Stimulated activated naive CD8-positive, alpha-beta T cell treated with anti-CD3 and anti-CD28 coated beads, Interleukin-15, Interleukin-2, amounts not matched to agents 100 ng/mL and 50 ng/mL, for 24 hours (primary cell): ENCODE measurements around the gene TSPAN15.

Source experiments
- H3K27ac Mint-ChIP-seq: one replicate; pipeline ENCODE4 v1.8.0; 2021; ENCODE audit warnings: mild to moderate bottlenecking, mixed read lengths
- H3K27me3 Mint-ChIP-seq: one replicate; pipeline ENCODE4 v1.8.0; 2021; ENCODE audit warnings: mixed read lengths
- H3K36me3 Mint-ChIP-seq: one replicate; pipeline ENCODE4 v1.8.0; 2021; ENCODE audit warnings: low read depth, mixed read lengths
- H3K4me1 Mint-ChIP-seq: one replicate; pipeline ENCODE4 v1.8.0; 2021; ENCODE audit warnings: low read depth, mixed read lengths
- H3K4me3 Mint-ChIP-seq: one replicate; pipeline ENCODE4 v1.8.0; 2021; ENCODE audit warnings: mild to moderate bottlenecking, mixed read lengths
- H3K9me3 Mint-ChIP-seq: one replicate; pipeline ENCODE4 v1.8.0; 2021; ENCODE audit warnings: mixed read lengths

TSPAN15 gene

GRCh38 chr10:69451209-69451783, at the start of gene TSPAN15:
TSS of gene TSPAN15 (plus strand) at chr10:69451465. CDS start at chr10:69451595, 130 bp downstream.
- Mint-ChIP-seq H3K36me3 (no peaks in the 10 kb centered on the region), H3K27ac (peak within 1 kb of the TSS; percentile 8), H3K27me3 (peaks cover 18% of the 10 kb centered on the region), H3K9me3 (no peaks in the 10 kb centered on the region), H3K4me3 (peak within 1 kb of the TSS; percentile 81), H3K4me1 (peaks cover 15% of the 10 kb centered on the region)

DNA sequence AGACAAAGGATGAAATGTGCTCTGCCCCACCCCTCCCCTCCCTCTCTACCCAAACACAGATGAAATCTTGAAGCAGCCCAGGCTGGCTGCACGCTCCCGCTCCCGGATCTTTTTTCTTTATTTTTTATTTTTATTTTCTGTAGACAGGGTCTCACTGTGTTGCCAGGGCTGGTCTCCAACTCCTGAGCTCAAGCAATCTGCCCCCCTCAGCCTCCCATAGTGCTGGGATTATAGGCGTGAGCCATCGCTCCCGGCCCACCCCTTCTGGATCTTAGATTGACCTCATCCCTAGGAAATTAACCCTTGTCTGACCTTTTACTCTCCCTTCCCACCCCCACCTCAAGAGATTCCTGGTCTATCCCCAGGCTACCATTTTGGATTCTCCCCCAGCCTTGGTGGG, 48.9 kb upstream of the TSPAN15 start:
- no peak overlapping the region for H3K27ac Mint-ChIP-seq
- H3K27me3 Mint-ChIP-seq, result no peaks in the 10 kb centered on the region
- no peaks in the 10 kb centered on the region for H3K9me3 Mint-ChIP-seq
- no peak overlapping the region for H3K4me3 Mint-ChIP-seq
- peaks cover 48% of the 10 kb centered on the region for H3K36me3 Mint-ChIP-seq
- no peaks in the 10 kb centered on the region for H3K4me1 Mint-ChIP-seq

DNA sequence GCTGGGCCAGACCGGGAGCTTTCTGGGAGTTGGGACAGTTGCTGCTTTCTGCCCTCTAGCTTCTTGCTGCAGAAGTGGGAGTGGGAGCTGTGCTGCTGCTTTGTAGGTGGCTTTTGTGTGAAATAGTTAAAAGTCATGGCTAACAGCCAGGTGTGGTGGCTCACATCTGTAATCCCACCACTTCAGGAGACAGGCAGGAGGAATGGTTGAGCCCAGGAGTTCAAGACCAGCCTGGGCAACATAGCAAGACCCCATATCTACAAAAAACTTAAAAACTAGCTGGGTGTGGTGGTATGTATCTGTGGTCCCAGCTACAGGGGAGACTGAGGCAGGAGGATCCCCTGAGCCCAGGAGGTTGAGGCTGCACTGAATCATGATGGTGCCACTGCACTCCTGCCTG, 48.2 kb upstream of the TSPAN15 start:
- no peak overlapping the region for H3K4me3 Mint-ChIP-seq
- H3K9me3 Mint-ChIP-seq, result no peaks in the 10 kb centered on the region
- peaks cover 48% of the 10 kb centered on the region for H3K36me3 Mint-ChIP-seq
- H3K4me1 Mint-ChIP-seq, result peaks cover 4% of the 10 kb centered on the region
- H3K27me3 Mint-ChIP-seq, result no peaks in the 10 kb centered on the region
- H3K27ac Mint-ChIP-seq, result no peak overlapping the region

- Mint-ChIP-seq H3K36me3 (peaks cover 46% of the 10 kb centered on the region), H3K4me1 (peaks cover 8% of the 10 kb centered on the region), H3K9me3 (no peaks in the 10 kb centered on the region), H3K4me3 (no peak overlapping the region), H3K27me3 (no peaks in the 10 kb centered on the region), H3K27ac (no peak overlapping the region)
These were observed 47.7 kb upstream of the TSPAN15 start for GRCh38 chr10:69403519-69403918.

DNA sequence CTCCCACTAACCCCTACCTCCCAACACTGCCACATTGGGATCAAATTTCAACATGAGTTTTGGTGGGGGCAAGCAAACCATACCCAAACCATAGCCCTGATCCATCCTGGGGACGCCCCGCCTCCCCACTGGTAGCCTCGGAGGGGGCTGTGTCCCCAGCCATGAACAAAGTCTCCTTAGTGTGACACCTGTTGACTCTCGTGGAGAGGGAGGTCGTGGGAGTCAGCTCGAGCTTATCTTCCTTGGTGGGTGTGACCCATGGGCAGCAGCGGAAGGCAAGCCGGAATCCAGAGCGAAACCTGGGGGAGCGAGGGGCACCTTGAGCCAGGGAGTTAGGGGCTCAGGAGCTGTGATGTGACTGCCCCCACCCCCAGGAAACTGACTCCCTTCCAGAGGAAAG, 46.5 kb upstream of the TSPAN15 start:
- Mint-ChIP-seq H3K4me1 (peaks cover 14% of the 10 kb centered on the region), H3K27ac (no peak overlapping the region), H3K27me3 (no peaks in the 10 kb centered on the region), H3K36me3 (peaks cover 37% of the 10 kb centered on the region), H3K9me3 (no peaks in the 10 kb centered on the region), H3K4me3 (no peak overlapping the region)

DNA sequence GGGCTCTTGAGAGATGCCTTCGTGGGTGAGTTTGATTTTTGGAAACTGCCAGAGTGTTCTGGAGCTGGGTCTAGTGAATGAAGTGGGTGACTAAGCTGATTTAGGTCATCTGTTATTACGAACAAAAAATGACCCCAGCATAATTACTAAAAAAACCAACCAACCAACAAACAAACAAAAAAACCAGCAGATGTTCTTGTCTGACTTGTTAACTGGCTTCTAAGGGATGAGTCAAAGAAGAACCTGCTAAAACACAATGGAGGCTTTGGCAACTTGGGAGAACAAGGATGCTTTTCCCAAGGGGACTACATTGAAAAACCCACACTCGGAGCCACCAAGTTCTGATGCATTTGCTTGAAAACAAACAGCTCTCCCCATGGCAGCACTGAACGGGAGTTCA, 46.0 kb upstream of the TSPAN15 start:
- peaks cover 14% of the 10 kb centered on the region for H3K4me1 Mint-ChIP-seq
- H3K9me3 Mint-ChIP-seq, result no peaks in the 10 kb centered on the region
- H3K27me3 Mint-ChIP-seq, result no peaks in the 10 kb centered on the region
- H3K27ac Mint-ChIP-seq, result no peak overlapping the region
- H3K4me3 Mint-ChIP-seq, result no peak overlapping the region
- H3K36me3 Mint-ChIP-seq, result peaks cover 37% of the 10 kb centered on the region

DNA sequence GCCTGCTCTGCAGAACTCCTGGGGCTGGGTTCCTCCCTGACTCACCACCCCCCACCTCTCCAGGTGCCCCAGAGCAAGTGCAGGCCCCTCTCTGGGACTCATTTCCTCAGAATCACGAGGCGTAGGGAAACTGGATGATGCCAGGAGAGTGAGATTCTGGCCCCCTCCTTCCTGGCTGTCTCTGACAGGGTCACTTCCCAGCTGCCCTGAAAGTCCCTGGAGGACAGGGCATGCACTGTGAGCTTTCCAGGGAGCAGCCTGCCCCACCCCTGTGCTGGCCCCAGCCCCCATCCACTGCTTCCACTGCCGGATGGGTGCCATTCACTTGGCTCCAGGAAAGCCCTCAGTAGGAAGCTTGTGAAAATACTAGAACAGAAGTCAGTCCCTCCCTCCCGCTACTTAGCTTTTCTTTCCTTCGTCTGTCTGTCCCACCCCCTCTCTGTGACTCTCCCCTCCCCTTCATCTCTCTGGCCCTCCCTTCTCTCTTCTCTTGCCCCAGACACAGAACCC, 44.9 kb upstream of the TSPAN15 start:
- H3K36me3 Mint-ChIP-seq, result peaks cover 28% of the 10 kb centered on the region
- H3K27me3 Mint-ChIP-seq, result no peaks in the 10 kb centered on the region
- H3K9me3 Mint-ChIP-seq, result no peaks in the 10 kb centered on the region
- H3K4me3 Mint-ChIP-seq, result no peak overlapping the region
- peak overlapping the region; percentile 22 for H3K27ac Mint-ChIP-seq
- H3K4me1 Mint-ChIP-seq, result peaks cover 14% of the 10 kb centered on the region

GRCh38 chr10:69406816-69407580, 44.3 kb upstream of the TSPAN15 start:
- Mint-ChIP-seq H3K36me3 (peaks cover 22% of the 10 kb centered on the region), H3K27me3 (no peaks in the 10 kb centered on the region), H3K4me1 (peaks cover 14% of the 10 kb centered on the region), H3K4me3 (no peak overlapping the region), H3K27ac (peak overlapping the region; percentile 22), H3K9me3 (no peaks in the 10 kb centered on the region)

DNA sequence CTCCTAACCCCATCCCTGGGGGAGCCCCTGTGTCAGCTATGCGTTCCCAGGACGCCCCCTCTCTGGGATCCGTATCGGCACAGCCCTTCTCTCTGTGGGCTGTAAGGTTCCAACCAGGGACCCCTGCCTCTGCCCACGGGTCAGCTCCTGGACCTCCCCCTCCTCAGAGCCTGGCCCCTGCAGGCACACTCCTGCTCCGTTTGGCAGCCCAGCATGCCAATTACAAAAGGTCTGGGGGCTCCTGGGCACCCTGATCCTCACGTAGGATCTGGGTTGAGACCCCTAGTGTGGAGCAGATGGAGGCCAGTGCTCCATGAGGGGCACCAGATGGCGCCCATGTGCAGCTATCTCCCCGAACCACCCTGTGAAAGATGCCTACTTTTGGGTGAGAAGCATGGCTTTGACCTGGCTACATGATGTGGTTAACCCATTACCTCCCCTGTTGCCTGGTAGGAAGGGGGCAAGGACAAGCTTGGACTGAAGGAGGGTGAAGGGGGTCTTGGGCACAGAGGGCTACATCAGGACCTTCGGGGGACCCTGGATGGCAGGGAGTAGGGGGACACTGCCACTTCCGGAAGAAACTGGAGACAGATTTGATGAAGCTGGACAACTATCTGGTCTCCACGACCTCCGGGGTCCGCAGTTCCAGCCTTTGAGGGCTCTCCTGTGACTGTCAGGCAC, 43.5 kb upstream of the TSPAN15 start:
- Mint-ChIP-seq H3K4me3 (peak overlapping the region; percentile 39), H3K27ac (peak overlapping the region; percentile 45), H3K36me3 (peaks cover 14% of the 10 kb centered on the region), H3K27me3 (no peaks in the 10 kb centered on the region), H3K9me3 (no peaks in the 10 kb centered on the region), H3K4me1 (peaks cover 14% of the 10 kb centered on the region)

DNA sequence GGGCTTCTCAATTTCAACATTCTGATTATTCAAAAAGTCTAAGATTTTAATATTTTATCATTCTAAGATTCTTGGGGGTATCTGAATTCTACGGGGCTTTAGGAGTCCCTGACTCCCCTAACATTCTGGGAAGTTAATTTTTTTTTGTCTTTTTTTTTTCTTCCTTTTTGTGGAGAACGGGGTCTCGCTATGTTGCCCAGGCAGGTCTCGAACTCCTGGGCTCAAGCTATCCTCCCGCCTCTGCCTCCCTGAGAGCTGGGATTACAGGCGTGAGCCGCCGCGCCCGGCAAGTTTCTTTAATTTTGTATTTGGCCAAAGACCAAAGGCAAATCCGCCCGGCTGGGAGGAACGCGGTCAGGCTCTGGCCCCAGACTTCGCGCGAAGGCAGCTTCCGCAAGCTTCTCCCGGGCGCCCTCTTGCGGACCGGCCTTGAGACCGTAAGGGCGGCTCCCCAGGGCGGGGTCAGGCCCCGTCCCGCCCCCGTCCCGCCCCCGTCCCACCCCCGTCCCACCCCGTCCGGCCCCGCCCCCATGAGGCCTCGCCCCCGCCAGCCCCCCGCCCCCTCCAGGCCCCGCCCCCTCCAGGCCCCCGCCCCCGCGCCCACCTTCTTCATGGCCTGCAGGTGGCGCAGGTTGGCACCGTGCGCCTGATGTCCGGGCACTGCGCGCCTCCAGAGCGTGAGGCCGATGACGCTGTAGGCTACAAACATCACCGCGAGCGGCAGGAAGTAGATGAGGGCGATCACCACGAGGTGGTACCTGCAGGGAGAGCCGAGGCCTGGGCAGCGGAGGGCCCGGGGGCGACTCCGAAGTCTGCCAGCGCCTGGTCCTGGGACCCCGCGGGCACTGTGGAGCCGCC, 42.7 kb upstream of the TSPAN15 start:
- Mint-ChIP-seq H3K27ac (peak overlapping the region; percentile 40), H3K4me3 (peak overlapping the region; percentile 59), H3K4me1 (peaks cover 14% of the 10 kb centered on the region), H3K36me3 (peaks cover 8% of the 10 kb centered on the region), H3K27me3 (no peaks in the 10 kb centered on the region), H3K9me3 (no peaks in the 10 kb centered on the region)

DNA sequence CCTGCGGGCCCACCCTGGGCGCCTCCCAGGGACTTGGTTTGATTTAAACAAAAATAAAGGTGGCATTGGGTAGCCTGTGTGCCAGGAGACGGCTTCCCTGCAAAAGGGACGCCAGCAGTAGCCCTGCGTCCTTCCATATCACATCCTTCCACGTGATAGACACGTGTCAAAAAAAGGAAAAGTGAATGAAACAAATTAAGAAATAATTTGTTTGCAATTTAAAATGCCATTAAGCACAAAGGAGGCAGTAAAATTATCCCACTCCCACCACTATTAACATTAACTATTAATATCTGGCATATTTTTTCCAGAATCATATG, 42.1 kb upstream of the TSPAN15 start:
- Mint-ChIP-seq H3K36me3 (peaks cover 4% of the 10 kb centered on the region), H3K9me3 (no peaks in the 10 kb centered on the region), H3K27ac (no peak overlapping the region), H3K4me1 (peaks cover 14% of the 10 kb centered on the region), H3K4me3 (no peak overlapping the region), H3K27me3 (no peaks in the 10 kb centered on the region)

- no peak overlapping the region for H3K4me3 Mint-ChIP-seq
- H3K4me1 Mint-ChIP-seq, result peaks cover 14% of the 10 kb centered on the region
- H3K36me3 Mint-ChIP-seq, result no peaks in the 10 kb centered on the region
- H3K27ac Mint-ChIP-seq, result no peak overlapping the region
- no peaks in the 10 kb centered on the region for H3K27me3 Mint-ChIP-seq
- H3K9me3 Mint-ChIP-seq, result no peaks in the 10 kb centered on the region
These were observed 41.3 kb upstream of the TSPAN15 start for GRCh38 chr10:69409968-69410367.

GRCh38 chr10:69410487-69410886, 40.8 kb upstream of the TSPAN15 start:
- no peak overlapping the region for H3K27ac Mint-ChIP-seq
- peaks cover 14% of the 10 kb centered on the region for H3K4me1 Mint-ChIP-seq
- H3K9me3 Mint-ChIP-seq, result no peaks in the 10 kb centered on the region
- H3K36me3 Mint-ChIP-seq, result no peaks in the 10 kb centered on the region
- H3K27me3 Mint-ChIP-seq, result no peaks in the 10 kb centered on the region
- H3K4me3 Mint-ChIP-seq, result no peak overlapping the region

GRCh38 chr10:69411476-69411875, 39.8 kb upstream of the TSPAN15 start:
- H3K9me3 Mint-ChIP-seq, result no peaks in the 10 kb centered on the region
- no peaks in the 10 kb centered on the region for H3K36me3 Mint-ChIP-seq
- H3K4me1 Mint-ChIP-seq, result peaks cover 14% of the 10 kb centered on the region
- H3K4me3 Mint-ChIP-seq, result no peak overlapping the region
- H3K27me3 Mint-ChIP-seq, result no peaks in the 10 kb centered on the region
- H3K27ac Mint-ChIP-seq, result peak overlapping the region; percentile 11
